Measurements from ENCODE around the gene RNF215. TPM values are rescaled to one million over a fixed set of nuclear protein-coding genes. Genes with fewer than 3 reads are reported as not detected.

RNF215 gene
- total RNA-seq, 2 donors from 2014 or later = 11.4 to 11.6 TPM

DNA sequence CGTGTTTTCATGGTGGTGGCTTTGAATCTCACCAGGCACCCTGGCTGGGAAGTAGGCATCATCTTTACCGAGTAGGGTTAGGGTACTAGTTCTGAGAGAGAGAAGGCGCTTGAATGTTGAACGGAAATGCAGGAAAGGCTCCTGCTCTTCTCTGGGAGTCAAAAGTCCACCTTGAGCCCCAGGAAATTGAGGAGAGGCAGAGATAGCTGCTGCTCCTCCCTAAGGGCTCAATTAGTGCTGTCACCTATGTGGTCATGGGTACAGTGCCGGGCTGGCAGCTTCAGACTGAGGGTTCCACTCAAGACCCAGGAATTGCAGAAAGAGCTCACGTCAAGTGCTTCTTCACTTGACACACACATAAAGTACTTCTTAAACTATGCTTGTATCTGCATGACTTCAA is 28.7 kb downstream of the RNF215 start:
- no peak for ATAC-seq (ENCODE audit: insufficient number of reproducible peaks, low FRiP score, low read depth)
- H3K36me3 ChIP-seq = no peaks in the 10 kb centered on the region
- no peak overlapping the region for H3K27ac ChIP-seq
- H3K9me3 ChIP-seq = no peaks in the 10 kb centered on the region
- no peak for TF ChIP-seq CTCF (IDR thresholded peaks at IDR 0.05)
- H3K27me3 ChIP-seq (replicated peaks; ENCODE audit: insufficient read depth) = no peaks in the 10 kb centered on the region
- no peak for DNase-seq (ENCODE audit: low spot score)
- H3K4me3 ChIP-seq = no peak overlapping the region
- peaks cover 19 to 35% of the 10 kb centered on the region in 2 donors for H3K4me1 ChIP-seq (ENCODE audit: control insufficient read depth in 1 of 2, low read depth in 2 of 2)

GRCh38 chr22:30357650-30358215 is 29.5 kb downstream of the RNF215 start:
- Histone ChIP-seq H3K4me3 (peak overlapping the region; percentile 85), H3K27ac (no peak overlapping the region), H3K36me3 (peaks cover 3% of the 10 kb centered on the region), H3K9me3 (no peaks in the 10 kb centered on the region), H3K27me3 (replicated peaks; ENCODE audit: insufficient read depth) (no peaks in the 10 kb centered on the region), H3K4me1 (ENCODE audit: control insufficient read depth in 1 of 2, low read depth in 2 of 2) (peaks cover 19 to 36% of the 10 kb centered on the region in 2 donors)
- TF ChIP-seq CTCF (IDR thresholded peaks at IDR 0.05) = no peak
- ATAC-seq (ENCODE audit: insufficient number of reproducible peaks, low FRiP score, low read depth) (no peak), DNase-seq (ENCODE audit: low spot score) (no peak)

DNA sequence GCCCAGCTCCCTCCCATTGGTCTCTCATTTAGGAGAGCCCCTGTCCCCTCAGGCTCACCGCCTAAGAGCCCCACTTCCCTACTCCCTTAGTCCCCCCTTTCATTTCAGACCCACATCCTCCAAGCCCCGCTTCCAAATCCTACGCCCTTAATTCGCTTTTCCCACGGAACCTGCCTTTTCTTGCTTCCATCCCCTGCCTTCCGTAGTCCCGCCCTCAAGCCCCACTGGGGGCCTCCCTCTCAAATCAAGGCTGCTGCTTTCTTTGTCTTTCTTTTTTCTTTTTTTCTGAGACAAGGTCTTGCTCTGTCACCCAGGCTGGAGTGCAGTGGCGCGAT is 30.0 kb downstream of the RNF215 start:
- Histone ChIP-seq H3K4me3 (peak overlapping the region; percentile 85), H3K4me1 (ENCODE audit: control insufficient read depth in 1 of 2, low read depth in 2 of 2) (peaks cover 19 to 36% of the 10 kb centered on the region in 2 donors), H3K36me3 (peaks cover 8% of the 10 kb centered on the region), H3K27me3 (replicated peaks; ENCODE audit: insufficient read depth) (no peaks in the 10 kb centered on the region), H3K9me3 (no peaks in the 10 kb centered on the region), H3K27ac (peak overlapping the region; percentile 95 to 97)
- no peak for DNase-seq (ENCODE audit: low spot score)
- no peak for ATAC-seq (ENCODE audit: insufficient number of reproducible peaks, low FRiP score, low read depth)
- TF ChIP-seq CTCF (IDR thresholded peaks at IDR 0.05) = no peak

DNA sequence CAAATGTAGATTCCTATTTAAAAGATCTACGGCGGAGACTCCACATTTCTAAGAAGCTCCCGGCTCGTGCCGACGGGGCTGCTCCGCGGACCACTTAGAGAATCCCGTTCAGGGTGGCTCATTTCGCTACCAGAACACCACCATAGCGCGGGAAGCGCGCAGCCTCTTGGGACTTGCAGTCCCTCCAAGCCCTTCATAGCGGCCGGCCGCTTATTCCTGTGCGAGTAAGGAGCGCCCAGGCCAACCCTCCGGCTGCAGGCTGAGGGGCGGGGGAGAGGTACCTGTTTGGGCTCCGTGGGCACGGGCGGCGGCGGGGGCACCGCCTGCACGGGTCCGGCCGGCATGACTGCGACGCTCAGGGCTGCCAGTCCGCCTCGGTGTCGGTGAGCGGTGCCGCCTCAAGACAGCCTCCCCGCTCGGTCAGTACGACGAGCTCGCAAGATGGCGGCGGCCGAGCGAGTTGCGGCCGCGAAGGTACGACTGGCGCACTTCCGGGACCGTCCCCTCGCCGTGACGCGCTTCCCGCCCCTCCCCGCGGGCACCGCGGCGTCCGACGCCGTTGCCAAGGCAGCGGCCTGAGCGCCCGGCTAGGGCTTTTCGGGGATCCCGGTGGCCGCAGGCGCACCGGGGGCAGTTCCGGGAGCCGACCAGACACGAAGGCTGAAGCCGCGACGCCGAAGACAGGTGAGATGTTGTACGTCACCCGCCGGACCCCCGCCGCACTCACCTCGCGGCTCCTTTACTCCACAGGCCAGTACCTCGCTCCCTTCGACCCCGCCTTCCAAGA is 30.6 kb downstream of the RNF215 start, which contains the start of the genes CCDC157 and SF3A1:
Gene CCDC157 (plus strand): TSS at position 559 of the 787 bp plus-strand sequence. CDS start 8,994 bp downstream, outside the sequence.
Gene SF3A1 (minus strand): TSS at position 446 of the 787 bp plus-strand sequence. CDS start 102 bp downstream, at position 344.
- no peaks in the 10 kb centered on the region for H3K9me3 ChIP-seq
- DNase-seq (ENCODE audit: low spot score) (peak; percentile 61), ATAC-seq (ENCODE audit: insufficient number of reproducible peaks, low FRiP score, low read depth) (peak; percentile 95)
- peak within 1 kb of the TSS; percentile 95 to 97 for H3K27ac ChIP-seq
- H3K4me3 ChIP-seq = peak within 1 kb of the TSS; percentile 85
- peaks cover 19 to 36% of the 10 kb centered on the region in 2 donors for H3K4me1 ChIP-seq (ENCODE audit: control insufficient read depth in 1 of 2, low read depth in 2 of 2)
- H3K27me3 ChIP-seq (replicated peaks; ENCODE audit: insufficient read depth) = no peaks in the 10 kb centered on the region
- TF ChIP-seq CTCF (IDR thresholded peaks at IDR 0.05) = no peak
- peaks cover 12% of the 10 kb centered on the region for H3K36me3 ChIP-seq

DNA sequence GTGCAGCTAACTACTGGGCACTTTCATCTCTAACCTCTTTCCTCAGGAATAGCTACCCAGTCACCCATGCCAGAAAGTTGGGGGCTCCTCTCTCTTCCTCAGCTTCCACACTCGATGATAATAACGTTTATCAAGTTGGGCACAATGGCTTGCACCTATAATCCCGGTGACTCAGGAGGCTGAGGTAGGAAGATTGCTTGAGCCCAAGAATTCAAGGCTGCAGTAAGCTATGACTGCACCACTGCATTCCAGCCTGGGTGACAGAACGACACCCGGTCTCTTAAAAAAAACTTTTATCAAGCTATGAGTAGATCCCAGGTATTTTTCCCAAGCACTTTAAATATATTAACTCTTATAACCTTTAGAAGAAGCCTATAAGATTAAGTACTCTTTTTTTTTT is 32.6 kb downstream of the RNF215 start:
- peaks cover 18% of the 10 kb centered on the region for H3K36me3 ChIP-seq
- H3K4me1 ChIP-seq (ENCODE audit: control insufficient read depth in 1 of 2, low read depth in 2 of 2) = peaks cover 19 to 36% of the 10 kb centered on the region in 2 donors
- ATAC-seq (ENCODE audit: insufficient number of reproducible peaks, low FRiP score, low read depth) (no peak), DNase-seq (ENCODE audit: low spot score) (no peak)
- H3K27me3 ChIP-seq (replicated peaks; ENCODE audit: insufficient read depth) = no peaks in the 10 kb centered on the region
- H3K27ac ChIP-seq = no peak overlapping the region
- peak overlapping the region; percentile 85 for H3K4me3 ChIP-seq
- no peaks in the 10 kb centered on the region for H3K9me3 ChIP-seq
- TF ChIP-seq CTCF (IDR thresholded peaks at IDR 0.05) = no peak

Measured in thoracic aorta (tissue), 2 donors.